Trophoblast cell (in vitro differentiated cells and primary cell): Measurements from ENCODE around the gene AQP6.

ENCODE experiments used
- DNase-seq, 2 donors: peaks; one replicate each; pipeline ENCODE4 v3.0.0-alpha.2; 2016
- H2AFZ ChIP-seq: 2 replicates; pipeline ENCODE4 v1.6.1; 2013; ENCODE audit warnings: low read length, moderate library complexity, mild to moderate bottlenecking; ENCODE audit not compliant: insufficient read depth, poor library complexity
- H2AK5ac ChIP-seq: 2 replicates; pipeline ENCODE4 v1.6.1; 2013; ENCODE audit warnings: mild to moderate bottlenecking, low read length
- H2BK120ac ChIP-seq: 2 replicates; pipeline ENCODE4 v1.6.1; 2013; ENCODE audit warnings: low read length, mild to moderate bottlenecking, moderate library complexity; ENCODE audit not compliant: insufficient read depth, poor library complexity
- H2BK12ac ChIP-seq: 2 replicates; pipeline ENCODE4 v1.6.1; 2013; ENCODE audit warnings: mild to moderate bottlenecking, low read length, moderate library complexity
- H2BK5ac ChIP-seq: 2 replicates; pipeline ENCODE4 v1.6.1; 2013; ENCODE audit warnings: low read length, low read depth, moderate library complexity, mild to moderate bottlenecking; ENCODE audit not compliant: poor library complexity
- H3K14ac ChIP-seq: 2 replicates; pipeline ENCODE4 v1.6.1; 2013; ENCODE audit warnings: mild to moderate bottlenecking, low read length
- H3K18ac ChIP-seq: 2 replicates; pipeline ENCODE4 v1.6.1; 2013; ENCODE audit warnings: mild to moderate bottlenecking, low read length
- H3K23ac ChIP-seq: 2 replicates; pipeline ENCODE4 v1.6.1; 2013; ENCODE audit warnings: low read length
- H3K27ac ChIP-seq: 2 replicates; pipeline ENCODE4 v1.5.1; 2013; ENCODE audit warnings: low read depth, mild to moderate bottlenecking, inconsistent platforms, low read length, moderate library complexity
- H3K27me3 ChIP-seq: 2 replicates; pipeline ENCODE4 v1.6.1; 2013; ENCODE audit warnings: inconsistent platforms, mild to moderate bottlenecking, low read length, moderate library complexity; ENCODE audit not compliant: insufficient read depth
- H3K36me3 ChIP-seq, 2 experiments: 1 replicate in 1 of 2; 2 replicates in 1 of 2; pipeline ENCODE4 v1.6.1; 2013; ENCODE audit warnings: low read length in 2 of 2, mild to moderate bottlenecking in 2 of 2, moderate library complexity in 1 of 2; ENCODE audit not compliant: insufficient read depth in 2 of 2, control insufficient read depth in 1 of 2
- H3K4ac ChIP-seq: 2 replicates; pipeline ENCODE4 v1.6.1; 2013; ENCODE audit warnings: low read depth, mild to moderate bottlenecking, low read length, moderate library complexity
- H3K4me1 ChIP-seq, 2 experiments: 1 replicate in 1 of 2; 2 replicates in 1 of 2; pipeline ENCODE4 v1.6.1; 2013; ENCODE audit warnings: low read length in 2 of 2, mild to moderate bottlenecking in 2 of 2, moderate library complexity in 1 of 2; ENCODE audit not compliant: insufficient read depth in 2 of 2, control insufficient read depth in 1 of 2
- H3K4me2 ChIP-seq: 2 replicates; pipeline ENCODE4 v1.6.1; 2013; ENCODE audit warnings: inconsistent platforms, mild to moderate bottlenecking, low read length, moderate library complexity
- H3K4me3 ChIP-seq: 2 replicates; pipeline ENCODE4 v1.5.1; 2013; ENCODE audit warnings: mild to moderate bottlenecking, low read depth, low read length, inconsistent platforms
- H3K79me1 ChIP-seq: one replicate; pipeline ENCODE4 v1.6.1; 2013; ENCODE audit warnings: low read length
- H3K79me2 ChIP-seq: 2 replicates; pipeline ENCODE4 v1.6.1; 2013; ENCODE audit warnings: low read length, mild to moderate bottlenecking; ENCODE audit not compliant: control insufficient read depth, insufficient read depth, poor library complexity
- H3K9ac ChIP-seq: 2 replicates; pipeline ENCODE4 v1.6.1; 2013; ENCODE audit warnings: mild to moderate bottlenecking, low read length
- H3K9me3 ChIP-seq: 2 replicates; pipeline ENCODE4 v1.6.1; 2013; ENCODE audit warnings: low read depth, mild to moderate bottlenecking, control low read depth, inconsistent platforms, low read length; ENCODE audit not compliant: insufficient read depth
- H4K12ac ChIP-seq: 2 replicates; pipeline ENCODE4 v1.6.1; 2013; ENCODE audit warnings: low read depth, mild to moderate bottlenecking, low read length, moderate library complexity
- H4K8ac ChIP-seq: 2 replicates; pipeline ENCODE4 v1.6.1; 2013; ENCODE audit warnings: low read depth, mild to moderate bottlenecking, low read length, moderate library complexity
- H4K91ac ChIP-seq: one replicate; pipeline ENCODE4 v1.6.1; 2013; ENCODE audit warnings: low read depth, mild to moderate bottlenecking, low read length, moderate library complexity
- WGBS: extraction: QIAGEN DNeasy Blood & Tissue Kit; methylation state at CpG from one replicate; pipeline ENCODE4 v1.1.7; 2013; ENCODE audit warnings: missing lambda C conversion rate; ENCODE audit not compliant: insufficient read length, insufficient coverage; ENCODE audit errors: extremely low coverage; 5-methylcytosine and 5-hydroxymethylcytosine counted together

AQP6 gene

DNA sequence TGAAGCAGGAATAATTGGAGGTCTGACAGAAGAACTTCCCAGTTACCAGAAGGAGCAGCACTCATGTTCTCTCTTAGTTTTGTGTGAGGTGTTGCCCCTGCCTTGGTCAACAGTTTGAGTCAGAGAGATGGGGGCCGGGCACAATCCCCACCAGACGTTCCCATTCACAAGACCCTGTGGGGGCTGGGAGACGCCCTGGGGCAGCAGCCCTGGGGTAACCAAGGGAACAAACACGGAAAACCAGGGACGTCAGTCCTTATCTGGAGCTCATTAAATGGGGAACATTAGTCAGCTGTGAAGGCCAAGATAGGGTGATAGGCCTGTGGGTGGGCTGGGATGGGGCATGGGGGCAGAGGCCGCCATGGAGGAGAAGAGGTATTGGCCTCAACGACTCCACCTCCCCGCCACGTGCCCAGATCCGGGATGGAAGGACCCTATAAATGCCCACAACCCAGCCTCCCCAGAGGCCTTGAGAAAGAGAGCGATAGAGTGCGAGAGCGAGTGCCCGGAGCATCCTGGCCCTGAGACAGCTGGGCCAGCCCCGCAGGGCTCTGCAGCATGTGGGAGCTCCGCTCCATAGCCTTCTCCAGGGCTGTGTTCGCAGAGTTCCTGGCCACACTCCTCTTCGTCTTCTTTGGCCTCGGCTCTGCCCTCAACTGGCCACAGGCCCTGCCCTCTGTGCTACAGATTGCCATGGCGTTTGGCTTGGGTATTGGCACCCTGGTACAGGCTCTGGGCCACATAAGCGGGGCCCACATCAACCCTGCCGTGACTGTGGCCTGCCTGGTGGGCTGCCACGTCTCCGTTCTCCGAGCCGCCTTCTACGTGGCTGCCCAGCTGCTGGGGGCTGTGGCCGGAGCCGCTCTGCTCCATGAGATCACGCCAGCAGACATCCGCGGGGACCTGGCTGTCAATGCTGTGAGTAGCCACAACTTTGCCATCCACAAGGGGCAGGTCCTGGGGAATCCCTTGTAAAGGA lies 22.2 kb upstream of the AQP6 start, which contains the start of gene AQP2:
Gene AQP2 (plus strand): TSS at position 465 of the 979 bp plus-strand sequence. CDS start 94 bp downstream, at position 559.
- DNase-seq, result no peak
- peaks cover 9% of the 10 kb centered on the region for H3K27me3 ChIP-seq
- H3K4me2 ChIP-seq, result no peak within 1 kb of the TSS
- no peak within 1 kb of the TSS for H4K8ac ChIP-seq
- no peak within 1 kb of the TSS for H3K18ac ChIP-seq
- no peak within 1 kb of the TSS for H2BK120ac ChIP-seq
- no peak within 1 kb of the TSS for H2AK5ac ChIP-seq
- H3K79me1 ChIP-seq, result no peaks in the 10 kb centered on the region
- no peak within 1 kb of the TSS for H3K4me3 ChIP-seq
- no peak within 1 kb of the TSS for H2AFZ ChIP-seq
- H3K23ac ChIP-seq, result no peak within 1 kb of the TSS
- H2BK12ac ChIP-seq, result no peak within 1 kb of the TSS
- no peaks in the 10 kb centered on the region for H3K4me1 ChIP-seq
- H3K9ac ChIP-seq, result no peak within 1 kb of the TSS
- no peaks in the 10 kb centered on the region for H3K9me3 ChIP-seq
- H3K79me2 ChIP-seq, result no peaks in the 10 kb centered on the region
- WGBS, result no CpG with 5 or more reads among the region's 32 CpGs
- no peak within 1 kb of the TSS for H4K12ac ChIP-seq
- H4K91ac ChIP-seq, result no peak within 1 kb of the TSS
- no peak within 1 kb of the TSS for H3K4ac ChIP-seq
- no peaks in the 10 kb centered on the region for H3K36me3 ChIP-seq
- no peak within 1 kb of the TSS for H2BK5ac ChIP-seq
- no peak within 1 kb of the TSS for H3K14ac ChIP-seq
- no peak within 1 kb of the TSS for H3K27ac ChIP-seq

DNA sequence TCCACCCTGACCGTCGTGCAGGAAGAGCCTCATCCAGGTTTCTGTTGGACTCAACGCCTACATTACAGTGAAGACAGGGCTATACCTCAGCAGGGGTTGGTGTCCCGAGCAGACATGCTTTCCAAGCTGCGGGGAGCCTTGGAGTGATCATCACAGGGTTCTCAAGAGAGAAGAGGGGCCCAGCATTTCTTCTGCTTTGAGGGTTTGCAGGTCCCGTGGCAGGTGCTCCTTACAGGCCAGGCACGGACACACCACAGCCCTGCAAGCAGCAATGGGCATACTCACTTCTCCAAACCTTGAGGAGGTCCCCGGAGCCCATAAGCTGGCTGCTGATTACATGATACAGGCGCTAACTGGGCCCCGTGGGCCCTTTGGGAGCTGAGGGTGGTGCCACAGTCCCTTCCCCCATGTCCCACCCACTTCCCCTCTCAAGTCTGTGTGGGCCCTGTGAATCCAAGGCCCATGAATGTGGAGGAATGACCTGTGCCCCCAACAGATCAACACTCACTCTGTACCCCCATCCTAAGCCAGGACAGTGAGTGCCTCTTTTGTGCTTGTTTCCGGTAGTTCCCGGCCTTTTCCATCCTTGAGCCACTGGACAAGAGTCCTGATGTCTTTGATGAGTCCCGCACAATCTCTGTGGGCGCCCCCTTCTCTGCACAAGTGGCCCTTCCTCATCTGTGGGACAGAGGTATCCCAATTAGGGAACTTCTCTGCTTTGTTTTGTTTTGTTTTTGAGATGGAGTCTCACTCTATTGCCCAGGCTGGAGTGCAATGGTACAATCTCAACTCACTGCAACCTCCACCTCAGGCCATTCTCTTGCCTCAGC lies 21.1 kb upstream of the AQP6 start:
- Histone ChIP-seq H3K79me1 (no peaks in the 10 kb centered on the region), H3K27me3 (peaks cover 19% of the 10 kb centered on the region), H4K91ac (no peak overlapping the region), H4K8ac (no peak overlapping the region), H2AFZ (no peak overlapping the region), H3K36me3 (no peaks in the 10 kb centered on the region), H3K27ac (no peak overlapping the region), H2AK5ac (no peak overlapping the region), H3K18ac (no peak overlapping the region), H3K4me3 (no peak overlapping the region), H3K4me1 (no peaks in the 10 kb centered on the region), H3K23ac (no peak overlapping the region), H3K79me2 (no peaks in the 10 kb centered on the region), H2BK5ac (no peak overlapping the region), H3K4me2 (no peak overlapping the region), H3K9me3 (no peaks in the 10 kb centered on the region), H3K9ac (no peak overlapping the region), H2BK12ac (no peak overlapping the region), H2BK120ac (no peak overlapping the region), H3K4ac (no peak overlapping the region), H4K12ac (no peak overlapping the region), H3K14ac (no peak overlapping the region)
- no CpG with 5 or more reads among the region's 14 CpGs for WGBS
- no peak for DNase-seq

GRCh38 chr12:49952391-49953055 lies 20.2 kb upstream of the AQP6 start:
- H2BK120ac ChIP-seq, result no peak overlapping the region
- H3K23ac ChIP-seq, result no peak overlapping the region
- no peak for DNase-seq
- no peak overlapping the region for H3K9ac ChIP-seq
- H3K4me1 ChIP-seq, result no peaks in the 10 kb centered on the region
- H4K12ac ChIP-seq, result no peak overlapping the region
- no peaks in the 10 kb centered on the region for H3K79me2 ChIP-seq
- H3K18ac ChIP-seq, result no peak overlapping the region
- H3K4me3 ChIP-seq, result no peak overlapping the region
- no peak overlapping the region for H2AFZ ChIP-seq
- no peak overlapping the region for H3K14ac ChIP-seq
- no peaks in the 10 kb centered on the region for H3K79me1 ChIP-seq
- H4K8ac ChIP-seq, result no peak overlapping the region
- no peak overlapping the region for H2AK5ac ChIP-seq
- H2BK5ac ChIP-seq, result no peak overlapping the region
- H3K27ac ChIP-seq, result no peak overlapping the region
- no peak overlapping the region for H3K4ac ChIP-seq
- H3K9me3 ChIP-seq, result no peaks in the 10 kb centered on the region
- H3K27me3 ChIP-seq, result peaks cover 22% of the 10 kb centered on the region
- H2BK12ac ChIP-seq, result no peak overlapping the region
- H3K36me3 ChIP-seq, result no peaks in the 10 kb centered on the region
- no CpG with 5 or more reads among the region's 1 CpG for WGBS
- no peak overlapping the region for H4K91ac ChIP-seq
- no peak overlapping the region for H3K4me2 ChIP-seq

GRCh38 chr12:49953151-49953550 lies 19.6 kb upstream of the AQP6 start:
- no peak overlapping the region for H2AK5ac ChIP-seq

More at GRCh38 chr12:49953151-49953550, 19.6 kb upstream of the AQP6 start:
- H3K4me3 ChIP-seq, result no peak overlapping the region
- no peak overlapping the region for H2BK120ac ChIP-seq
- peaks cover 24% of the 10 kb centered on the region for H3K27me3 ChIP-seq
- H3K23ac ChIP-seq, result no peak overlapping the region
- H4K12ac ChIP-seq, result no peak overlapping the region
- no peak overlapping the region for H4K91ac ChIP-seq
- no peak overlapping the region for H3K27ac ChIP-seq
- H3K4me1 ChIP-seq, result no peaks in the 10 kb centered on the region
- no peak overlapping the region for H2BK12ac ChIP-seq
- no peak overlapping the region for H4K8ac ChIP-seq
- no peak overlapping the region for H3K18ac ChIP-seq
- H3K14ac ChIP-seq, result no peak overlapping the region
- H3K79me2 ChIP-seq, result no peaks in the 10 kb centered on the region
- H3K9me3 ChIP-seq, result no peaks in the 10 kb centered on the region
- no peak overlapping the region for H3K4me2 ChIP-seq
- no peaks in the 10 kb centered on the region for H3K36me3 ChIP-seq
- H3K4ac ChIP-seq, result no peak overlapping the region
- no peaks in the 10 kb centered on the region for H3K79me1 ChIP-seq
- H2AFZ ChIP-seq, result no peak overlapping the region
- no peak overlapping the region for H3K9ac ChIP-seq
- no CpG with 5 or more reads among the region's 4 CpGs for WGBS
- DNase-seq, result no peak
- no peak overlapping the region for H2BK5ac ChIP-seq
